ENCODE results near the gene ZBTB17.

DNA sequence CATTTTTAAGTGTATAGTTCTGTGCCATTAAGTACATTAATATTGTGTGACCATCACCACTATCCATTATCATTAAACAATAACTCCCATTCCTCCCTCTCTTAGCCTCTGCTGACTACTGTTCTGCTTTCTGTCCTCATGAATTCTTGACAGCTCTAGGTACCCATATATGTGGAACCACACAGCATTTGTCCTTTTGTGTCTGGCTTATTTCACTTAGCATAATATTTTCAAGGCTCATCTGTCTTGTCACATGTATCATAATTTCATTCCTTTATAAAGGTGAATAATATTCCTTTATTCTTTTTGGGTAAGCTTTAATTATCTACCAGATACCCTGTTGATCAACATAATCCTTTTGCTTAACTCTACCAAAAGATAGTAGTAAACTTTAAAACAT is 80.7 kb downstream of the ZBTB17 start:
- no peak for TF ChIP-seq EZH2 (IDR thresholded peaks at IDR 0.05; ENCODE audit: borderline replicate concordance)
- TF ChIP-seq EZH2phosphoT487 (IDR thresholded peaks at IDR 0.05; ENCODE audit: low read depth, severe bottlenecking, unreplicated experiment): no peak
- TF ChIP-seq, protein P1, sequence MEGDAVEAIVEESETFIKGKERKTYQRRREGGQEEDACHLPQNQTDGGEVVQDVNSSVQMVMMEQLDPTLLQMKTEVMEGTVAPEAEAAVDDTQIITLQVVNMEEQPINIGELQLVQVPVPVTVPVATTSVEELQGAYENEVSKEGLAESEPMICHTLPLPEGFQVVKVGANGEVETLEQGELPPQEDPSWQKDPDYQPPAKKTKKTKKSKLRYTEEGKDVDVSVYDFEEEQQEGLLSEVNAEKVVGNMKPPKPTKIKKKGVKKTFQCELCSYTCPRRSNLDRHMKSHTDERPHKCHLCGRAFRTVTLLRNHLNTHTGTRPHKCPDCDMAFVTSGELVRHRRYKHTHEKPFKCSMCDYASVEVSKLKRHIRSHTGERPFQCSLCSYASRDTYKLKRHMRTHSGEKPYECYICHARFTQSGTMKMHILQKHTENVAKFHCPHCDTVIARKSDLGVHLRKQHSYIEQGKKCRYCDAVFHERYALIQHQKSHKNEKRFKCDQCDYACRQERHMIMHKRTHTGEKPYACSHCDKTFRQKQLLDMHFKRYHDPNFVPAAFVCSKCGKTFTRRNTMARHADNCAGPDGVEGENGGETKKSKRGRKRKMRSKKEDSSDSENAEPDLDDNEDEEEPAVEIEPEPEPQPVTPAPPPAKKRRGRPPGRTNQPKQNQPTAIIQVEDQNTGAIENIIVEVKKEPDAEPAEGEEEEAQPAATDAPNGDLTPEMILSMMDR (IDR thresholded peaks at IDR 0.05; ENCODE audit: poor library complexity): no peak

All from hepatocyte (in vitro differentiated cells).